Natural killer cell (primary cell): ENCODE data around the gene RHOB. TPM values are rescaled to one million over a fixed set of nuclear protein-coding genes. Genes with fewer than 3 reads are reported as not detected.

Experiments
- ATAC-seq, 3 donors: fragments of 150-1000 bp in 2 of 3; fragments of 200-7000 bp in 1 of 3; cut with Tn5 transposase; 1 replicate in 1 of 3; 2 replicates in 2 of 3; pipeline ENCODE4 v1.10.0; 2021; ENCODE audit warnings: mild to moderate bottlenecking in 2 of 3, moderate library complexity in 2 of 3
- DNase-seq, 2 donors: peaks; one replicate each; pipeline versions ENCODE4 v3.0.0 to v3.0.0-alpha.2; 2013 to 2021; ENCODE audit warnings: mixed read lengths in 1 of 2
- H3K27ac ChIP-seq: one replicate; pipeline ENCODE4 v1.5.1; 2013; ENCODE audit warnings: mild to moderate bottlenecking, low read length
- H3K27me3 ChIP-seq: one replicate; pipeline ENCODE4 v1.6.1; 2013; ENCODE audit warnings: low read length; ENCODE audit not compliant: control insufficient read depth, insufficient read depth
- H3K36me3 ChIP-seq: one replicate; pipeline ENCODE4 v1.6.1; 2013; ENCODE audit warnings: low read length; ENCODE audit not compliant: control insufficient read depth, insufficient read depth
- H3K4me1 ChIP-seq: one replicate; pipeline ENCODE4 v1.6.1; 2013; ENCODE audit warnings: low read length; ENCODE audit not compliant: control insufficient read depth, insufficient read depth
- H3K4me3 ChIP-seq: one replicate; pipeline ENCODE4 v1.5.1; 2013; ENCODE audit warnings: low read length
- H3K9me3 ChIP-seq: one replicate; pipeline ENCODE4 v1.6.1; 2013; ENCODE audit warnings: low read length; ENCODE audit not compliant: control insufficient read depth, insufficient read depth
- H3K27ac Mint-ChIP-seq, 2 donors: one replicate each; pipeline ENCODE4 v1.8.0; 2022; ENCODE audit warnings: mild to moderate bottlenecking in 2 of 2, mixed read lengths in 2 of 2, moderate library complexity in 1 of 2
- H3K27me3 Mint-ChIP-seq, 2 donors: one replicate each; pipeline ENCODE4 v1.8.0; 2022; ENCODE audit warnings: low read depth in 2 of 2, mixed read lengths in 2 of 2
- H3K36me3 Mint-ChIP-seq: one replicate; pipeline ENCODE4 v1.8.0; 2022; ENCODE audit warnings: mixed read lengths
- H3K4me1 Mint-ChIP-seq, 2 donors: one replicate each; pipeline ENCODE4 v1.8.0; 2022; ENCODE audit warnings: mixed read lengths in 2 of 2
- H3K4me3 Mint-ChIP-seq: one replicate; pipeline ENCODE4 v1.8.0; 2022; ENCODE audit warnings: mild to moderate bottlenecking, moderate library complexity, mixed read lengths
- H3K9me3 Mint-ChIP-seq, 2 donors: one replicate each; pipeline ENCODE4 v1.8.0; 2022; ENCODE audit warnings: mixed read lengths in 2 of 2
- whole genome bisulfite sequencing: methylation state at CpG from one replicate; pipeline ENCODE4 v1.1.7; 2013; ENCODE audit warnings: missing lambda C conversion rate; ENCODE audit not compliant: insufficient coverage; 5-methylcytosine and 5-hydroxymethylcytosine counted together
- intact Hi-C: fragments of 100-400 bp; cut with micrococcal nuclease; formaldehyde crosslinking; loops from one replicate; pipeline ENCODE4 v1.14.2; 2022
- total RNA-seq, 4 donors: library from RNA; stranded (reverse); fragments of 120-200 nt in 1 of 4; gene quantifications; one replicate each; pipeline versions ENCODE4 v1.2.3 to v1.2.4, GENCODE V29; 2013 to 2022
- TF ChIP-seq, protein P1 (sequence below): fragments of 200-600 bp; IDR thresholded peaks from one replicate; pipeline ENCODE4 v1.8.0; 2022; ENCODE audit warnings: antibody characterized with exemption

RHOB gene
- total RNA-seq, 3 donors from 2014 or later (not counting 1 experiment from before 2014, with no cell fraction given) = 50.8 to 222 (median 64.7) TPM

DNA sequence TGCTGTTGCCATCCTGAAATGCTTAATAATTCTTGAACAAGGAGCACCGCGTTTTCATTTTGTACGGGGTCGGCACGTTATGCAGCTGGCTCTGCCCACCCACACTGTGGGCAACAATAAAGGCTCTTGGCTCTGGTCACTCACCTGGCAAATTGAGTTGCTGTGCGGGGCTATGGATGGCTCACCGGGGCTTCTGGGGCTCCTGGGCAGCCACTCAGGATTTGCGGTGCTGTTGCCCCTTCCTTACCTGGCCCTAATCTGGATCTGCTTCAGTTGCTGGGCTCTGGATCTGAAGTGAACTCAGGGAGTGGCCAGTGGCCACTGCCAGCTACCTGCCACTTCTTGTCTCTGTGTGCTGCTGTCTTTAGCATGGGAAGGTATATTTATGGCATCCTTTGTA, 22.7 kb downstream of the RHOB start:
- Histone ChIP-seq H3K4me1 (no peaks in the 10 kb centered on the region), H3K36me3 (no peaks in the 10 kb centered on the region), H3K27me3 (no peaks in the 10 kb centered on the region), H3K9me3 (no peaks in the 10 kb centered on the region), H3K27ac (no peak overlapping the region), H3K4me3 (no peak overlapping the region)
- Mint-ChIP-seq H3K9me3 (no peaks in the 10 kb centered on the region), H3K4me3 (no peak overlapping the region), H3K27ac (no peak overlapping the region), H3K36me3 (no peaks in the 10 kb centered on the region), H3K4me1 (no peaks in the 10 kb centered on the region), H3K27me3 (no peaks in the 10 kb centered on the region)
- DNase-seq = no peak
- intact Hi-C loops = no loop called here
- 97% methylated on average over 8 of the region's 8 CpGs for WGBS
- ATAC-seq = no peak
- TF ChIP-seq, protein P1, sequence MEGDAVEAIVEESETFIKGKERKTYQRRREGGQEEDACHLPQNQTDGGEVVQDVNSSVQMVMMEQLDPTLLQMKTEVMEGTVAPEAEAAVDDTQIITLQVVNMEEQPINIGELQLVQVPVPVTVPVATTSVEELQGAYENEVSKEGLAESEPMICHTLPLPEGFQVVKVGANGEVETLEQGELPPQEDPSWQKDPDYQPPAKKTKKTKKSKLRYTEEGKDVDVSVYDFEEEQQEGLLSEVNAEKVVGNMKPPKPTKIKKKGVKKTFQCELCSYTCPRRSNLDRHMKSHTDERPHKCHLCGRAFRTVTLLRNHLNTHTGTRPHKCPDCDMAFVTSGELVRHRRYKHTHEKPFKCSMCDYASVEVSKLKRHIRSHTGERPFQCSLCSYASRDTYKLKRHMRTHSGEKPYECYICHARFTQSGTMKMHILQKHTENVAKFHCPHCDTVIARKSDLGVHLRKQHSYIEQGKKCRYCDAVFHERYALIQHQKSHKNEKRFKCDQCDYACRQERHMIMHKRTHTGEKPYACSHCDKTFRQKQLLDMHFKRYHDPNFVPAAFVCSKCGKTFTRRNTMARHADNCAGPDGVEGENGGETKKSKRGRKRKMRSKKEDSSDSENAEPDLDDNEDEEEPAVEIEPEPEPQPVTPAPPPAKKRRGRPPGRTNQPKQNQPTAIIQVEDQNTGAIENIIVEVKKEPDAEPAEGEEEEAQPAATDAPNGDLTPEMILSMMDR = no peak

DNA sequence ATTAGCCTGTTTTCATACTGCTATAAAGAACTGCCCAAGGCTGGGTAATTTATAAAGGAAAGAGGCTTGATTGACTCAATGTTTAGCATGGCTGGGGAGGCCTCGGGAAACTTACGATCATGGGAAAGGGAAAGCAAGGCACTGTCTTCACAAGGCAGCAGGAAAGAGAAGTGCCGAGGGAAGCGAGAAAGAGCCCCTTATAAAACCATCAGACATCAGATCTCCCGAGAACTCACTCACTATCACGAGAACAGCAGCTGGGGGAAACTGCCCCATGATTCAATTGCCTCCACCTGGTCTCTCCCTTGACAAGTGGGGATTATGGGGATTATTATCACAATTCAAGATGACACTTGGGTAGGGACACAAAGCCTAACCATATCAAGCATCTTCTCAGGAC, 23.3 kb downstream of the RHOB start:
- Mint-ChIP-seq H3K27me3 (peaks cover 0 to 1% of the 10 kb centered on the region in 2 donors), H3K36me3 (no peaks in the 10 kb centered on the region), H3K4me1 (no peaks in the 10 kb centered on the region), H3K27ac (no peak overlapping the region), H3K9me3 (no peaks in the 10 kb centered on the region), H3K4me3 (no peak overlapping the region)
- Histone ChIP-seq H3K4me3 (no peak overlapping the region), H3K4me1 (no peaks in the 10 kb centered on the region), H3K36me3 (no peaks in the 10 kb centered on the region), H3K27me3 (no peaks in the 10 kb centered on the region), H3K9me3 (no peaks in the 10 kb centered on the region), H3K27ac (no peak overlapping the region)
- ATAC-seq = no peak
- TF ChIP-seq, protein P1 = no peak
- WGBS = 79% methylated on average over 3 of the region's 6 CpGs
- DNase-seq = no peak
- intact Hi-C loops = no loop called here

DNA sequence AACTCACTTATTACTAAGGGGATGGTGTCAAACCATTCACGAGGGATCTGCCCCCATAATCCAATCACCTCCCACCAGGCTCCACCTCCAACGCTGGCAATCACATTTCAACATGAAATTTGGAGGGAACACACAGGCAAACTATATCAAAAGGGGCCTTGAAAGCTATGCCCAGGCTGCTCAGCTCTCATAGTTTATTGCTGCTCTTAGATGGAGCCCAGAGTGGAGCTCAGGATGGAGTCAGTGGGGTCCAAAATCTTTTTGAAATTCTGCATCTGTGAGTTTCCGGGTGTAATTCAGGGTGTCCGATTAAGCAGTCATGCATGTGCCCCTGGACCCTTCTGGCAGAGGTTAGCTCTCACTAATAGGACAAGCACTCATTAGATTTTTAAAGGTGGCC, 24.3 kb downstream of the RHOB start:
- Mint-ChIP-seq H3K4me3 (no peak overlapping the region), H3K9me3 (no peaks in the 10 kb centered on the region), H3K27ac (no peak overlapping the region), H3K27me3 (peaks cover 0 to 2% of the 10 kb centered on the region in 2 donors), H3K36me3 (no peaks in the 10 kb centered on the region), H3K4me1 (no peaks in the 10 kb centered on the region)
- DNase-seq = no peak
- Histone ChIP-seq H3K4me1 (no peaks in the 10 kb centered on the region), H3K9me3 (no peaks in the 10 kb centered on the region), H3K27ac (no peak overlapping the region), H3K27me3 (no peaks in the 10 kb centered on the region), H3K4me3 (no peak overlapping the region), H3K36me3 (no peaks in the 10 kb centered on the region)
- ATAC-seq = no peak
- TF ChIP-seq, protein P1 = no peak
- 89% methylated on average over 4 of the region's 4 CpGs for WGBS
- intact Hi-C loops = no loop called here

DNA sequence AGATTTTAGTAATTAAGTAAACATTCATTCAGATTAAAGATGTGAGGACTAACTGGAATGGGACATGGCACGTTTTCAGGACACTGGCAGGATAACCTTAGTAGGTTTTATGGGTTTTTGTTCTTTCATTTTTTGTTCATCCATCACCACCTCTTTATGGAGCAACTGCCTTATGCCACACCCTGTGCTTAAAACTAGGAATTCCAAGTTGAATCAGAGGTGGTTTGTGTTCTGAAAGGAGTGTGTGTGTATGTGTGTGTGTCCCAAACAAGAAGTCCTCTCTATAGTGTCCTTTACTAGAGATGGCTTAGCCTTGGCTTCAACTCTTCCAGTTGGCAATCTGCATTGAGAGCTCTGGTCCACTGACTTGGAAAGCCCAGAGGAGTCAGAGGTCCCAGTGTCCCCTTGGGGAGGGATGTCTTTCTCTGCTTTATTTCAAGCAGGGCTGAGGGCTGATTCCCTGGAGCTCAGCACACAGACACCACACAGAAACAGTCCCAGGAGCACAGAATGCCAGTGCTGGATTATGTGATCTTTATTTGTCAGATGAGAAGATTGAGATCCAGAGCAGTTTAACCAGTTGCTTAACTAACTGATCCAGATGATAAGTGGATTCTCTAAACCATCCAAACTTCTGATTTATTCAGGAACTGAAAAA, 25.2 kb downstream of the RHOB start:
- Mint-ChIP-seq H3K27ac (no peak overlapping the region), H3K4me1 (no peaks in the 10 kb centered on the region), H3K36me3 (no peaks in the 10 kb centered on the region), H3K27me3 (peaks cover 0 to 2% of the 10 kb centered on the region in 2 donors), H3K4me3 (no peak overlapping the region), H3K9me3 (no peaks in the 10 kb centered on the region)
- TF ChIP-seq, protein P1 = no peak
- DNase-seq (no peak), ATAC-seq (no peak)
- Histone ChIP-seq H3K4me3 (no peak overlapping the region), H3K27me3 (no peaks in the 10 kb centered on the region), H3K27ac (no peak overlapping the region), H3K36me3 (no peaks in the 10 kb centered on the region), H3K4me1 (no peaks in the 10 kb centered on the region), H3K9me3 (no peaks in the 10 kb centered on the region)
- no CpG with 5 or more reads among the region's 1 CpG for WGBS
- intact Hi-C loops = no loop called here
